Measurements from ENCODE around the gene CADM2.

CADM2 gene

GRCh38 chr3:85342915-85343314, 384.1 kb downstream of the CADM2 start:
- no peak for DNase-seq

GRCh38 chr3:85355572-85355971, 396.8 kb downstream of the CADM2 start:
- no peak for DNase-seq

GRCh38 chr3:85360742-85361387, 402.1 kb downstream of the CADM2 start:
- no peak for DNase-seq

GRCh38 chr3:85364296-85364909, 405.6 kb downstream of the CADM2 start:
- DNase-seq = no peak

- DNase-seq = no peak
These were observed 411.6 kb downstream of the CADM2 start for GRCh38 chr3:85370341-85370740.

GRCh38 chr3:85376131-85376530, 417.3 kb downstream of the CADM2 start:
- DNase-seq = no peak

GRCh38 chr3:85377115-85377514, 418.3 kb downstream of the CADM2 start:
- no peak for DNase-seq

- no peak for DNase-seq
These were observed 425.6 kb downstream of the CADM2 start for GRCh38 chr3:85384372-85384771.

GRCh38 chr3:85387913-85388505, 429.2 kb downstream of the CADM2 start:
- DNase-seq = no peak

GRCh38 chr3:85394424-85394823, 435.6 kb downstream of the CADM2 start:
- no peak for DNase-seq

GRCh38 chr3:85397434-85397833, 438.6 kb downstream of the CADM2 start:
- DNase-seq = no peak

- DNase-seq = no peak
These were observed 467.3 kb downstream of the CADM2 start for GRCh38 chr3:85426121-85426520.

GRCh38 chr3:85427467-85427866, 468.7 kb downstream of the CADM2 start:
- DNase-seq = no peak

- no peak for DNase-seq
These were observed 473.3 kb downstream of the CADM2 start for GRCh38 chr3:85432081-85432480.

- no peak for DNase-seq
These were observed 474.5 kb downstream of the CADM2 start for GRCh38 chr3:85433319-85433718.

GRCh38 chr3:85455561-85456200, 496.9 kb downstream of the CADM2 start:
- DNase-seq = no peak

GRCh38 chr3:85474241-85474640, 515.5 kb downstream of the CADM2 start:
- no peak for DNase-seq

- no peak for DNase-seq
These were observed 516.6 kb downstream of the CADM2 start for GRCh38 chr3:85475346-85475745.

- DNase-seq = no peak
These were observed 518.2 kb downstream of the CADM2 start for GRCh38 chr3:85476891-85477495.

GRCh38 chr3:85481411-85482212, 522.8 kb downstream of the CADM2 start:
- DNase-seq = no peak

- DNase-seq = no peak
These were observed 523.4 kb downstream of the CADM2 start for GRCh38 chr3:85482213-85482490.

GRCh38 chr3:85483986-85484385, 525.2 kb downstream of the CADM2 start:
- DNase-seq = no peak

GRCh38 chr3:85487375-85487774, 528.6 kb downstream of the CADM2 start:
- DNase-seq = no peak
